Lower leg skin (tissue), 3 donors: ENCODE data around the gene RTCA.

Source experiments
- POLR2A ChIP-seq, 2 donors: fragments of 450-650 bp; IDR thresholded peaks; one replicate each; pipeline ENCODE4 v1.6.1; 2016 to 2017; ENCODE audit warnings: antibody characterized with exemption in 2 of 2, mild to moderate bottlenecking in 1 of 2, moderate library complexity in 1 of 2
- TF ChIP-seq, protein P1 (sequence below), 3 donors: fragments of 450-650 bp; IDR thresholded peaks; one replicate each; pipeline ENCODE4 v1.5.1; 2016; ENCODE audit warnings: antibody characterized with exemption in 3 of 3, mild to moderate bottlenecking in 3 of 3, moderate library complexity in 2 of 3

DNA sequence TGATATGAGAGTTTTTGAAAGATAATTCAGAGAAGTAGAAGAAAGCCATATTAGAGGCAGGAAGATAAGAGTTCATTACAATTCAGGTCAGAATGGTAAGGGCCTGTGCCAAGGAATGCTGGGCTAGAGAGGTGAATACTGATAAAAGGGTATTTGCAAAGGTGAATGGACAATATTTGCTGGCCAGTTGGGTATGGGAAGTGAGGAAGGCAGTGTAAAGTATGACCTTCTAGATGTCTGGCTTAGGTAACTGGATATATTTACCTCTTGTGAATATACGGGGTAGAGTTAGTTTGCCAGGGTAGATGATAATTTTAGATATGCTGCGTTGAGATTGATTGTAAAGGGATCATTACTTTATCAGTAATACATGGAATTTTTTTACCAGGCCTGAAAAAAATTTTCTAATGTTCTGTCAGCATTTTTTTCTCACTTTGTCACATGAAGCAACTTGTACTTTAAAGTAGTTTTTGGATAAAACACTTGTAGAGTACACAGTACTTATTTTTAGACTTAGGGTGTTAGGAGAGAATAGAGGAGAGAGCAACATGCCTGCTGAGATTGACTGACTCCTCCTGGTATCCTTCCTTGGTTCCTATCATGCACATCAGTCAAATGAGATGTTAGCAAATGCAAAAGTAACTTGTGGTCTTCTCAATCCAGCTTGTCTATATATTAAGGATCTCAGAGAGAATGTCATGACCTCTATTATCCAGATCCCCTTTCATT, 14.1 kb downstream of the RTCA start:
- TF ChIP-seq, protein P1, sequence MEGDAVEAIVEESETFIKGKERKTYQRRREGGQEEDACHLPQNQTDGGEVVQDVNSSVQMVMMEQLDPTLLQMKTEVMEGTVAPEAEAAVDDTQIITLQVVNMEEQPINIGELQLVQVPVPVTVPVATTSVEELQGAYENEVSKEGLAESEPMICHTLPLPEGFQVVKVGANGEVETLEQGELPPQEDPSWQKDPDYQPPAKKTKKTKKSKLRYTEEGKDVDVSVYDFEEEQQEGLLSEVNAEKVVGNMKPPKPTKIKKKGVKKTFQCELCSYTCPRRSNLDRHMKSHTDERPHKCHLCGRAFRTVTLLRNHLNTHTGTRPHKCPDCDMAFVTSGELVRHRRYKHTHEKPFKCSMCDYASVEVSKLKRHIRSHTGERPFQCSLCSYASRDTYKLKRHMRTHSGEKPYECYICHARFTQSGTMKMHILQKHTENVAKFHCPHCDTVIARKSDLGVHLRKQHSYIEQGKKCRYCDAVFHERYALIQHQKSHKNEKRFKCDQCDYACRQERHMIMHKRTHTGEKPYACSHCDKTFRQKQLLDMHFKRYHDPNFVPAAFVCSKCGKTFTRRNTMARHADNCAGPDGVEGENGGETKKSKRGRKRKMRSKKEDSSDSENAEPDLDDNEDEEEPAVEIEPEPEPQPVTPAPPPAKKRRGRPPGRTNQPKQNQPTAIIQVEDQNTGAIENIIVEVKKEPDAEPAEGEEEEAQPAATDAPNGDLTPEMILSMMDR (IDR thresholded peaks at IDR 0.05) = no peak
- TF ChIP-seq POLR2A (IDR thresholded peaks at IDR 0.05) = no peak
